Activated T-helper 1 cell treated with Interleukin-2 at 50 U/mL for 16 hours (primary cell): ENCODE measurements around the gene NOS2.
"Not testable (repeated sequence)": the region's sequence is repeated elsewhere in the genome, so short reads cannot be mapped to it uniquely, and the experiment has no call there.

Experiments used
- DNase-seq: peaks from one replicate; pipeline ENCODE4 v3.0.0-alpha.2; 2020; ENCODE audit warnings: low read depth

NOS2 gene

DNA sequence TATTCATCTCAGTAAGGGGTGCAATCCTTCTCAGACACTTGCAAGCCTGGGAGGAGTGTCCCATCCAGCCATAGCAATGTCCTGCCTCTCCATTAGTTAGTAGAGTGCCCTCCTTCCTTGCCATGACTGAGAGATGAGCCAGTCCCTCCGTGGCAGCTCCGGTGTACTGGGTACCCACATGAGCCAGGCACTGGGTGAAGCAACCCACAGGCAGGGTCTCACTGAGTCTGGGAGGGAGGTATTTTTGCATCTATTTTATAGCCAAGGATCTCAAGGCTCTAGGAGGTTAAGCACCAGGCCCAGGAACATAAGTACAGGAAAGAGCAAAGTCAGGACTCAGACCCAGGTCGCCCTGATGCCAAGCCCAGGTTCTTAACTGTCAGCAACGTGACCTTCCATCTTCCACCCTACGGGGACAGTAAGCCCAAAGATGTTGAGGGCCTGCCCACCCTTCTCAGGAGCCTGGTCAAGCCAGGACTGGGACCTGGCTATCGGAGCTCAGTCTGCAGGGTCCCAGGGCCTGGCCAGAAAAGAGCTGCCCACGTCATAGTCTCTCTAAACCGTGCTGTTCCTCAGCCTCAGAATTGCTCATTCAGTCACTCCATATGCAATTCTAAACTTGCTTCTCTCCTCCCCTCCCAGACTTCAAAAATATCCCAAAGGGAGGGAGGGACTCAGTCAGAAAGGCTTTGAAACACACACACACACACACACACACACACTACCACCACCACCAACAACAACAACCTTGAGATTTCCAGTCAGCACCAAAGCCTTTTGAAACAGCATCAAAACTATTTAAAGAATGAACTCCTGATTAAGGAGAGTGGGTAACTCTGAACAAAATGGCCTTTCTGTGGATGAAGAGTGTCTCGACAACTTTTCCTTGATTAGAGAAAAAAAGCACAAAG lies 16.6 kb downstream of the NOS2 start:
- DNase-seq = no peak

GRCh38 chr17:27782791-27783206 lies 17.5 kb downstream of the NOS2 start:
- no peak for DNase-seq

DNA sequence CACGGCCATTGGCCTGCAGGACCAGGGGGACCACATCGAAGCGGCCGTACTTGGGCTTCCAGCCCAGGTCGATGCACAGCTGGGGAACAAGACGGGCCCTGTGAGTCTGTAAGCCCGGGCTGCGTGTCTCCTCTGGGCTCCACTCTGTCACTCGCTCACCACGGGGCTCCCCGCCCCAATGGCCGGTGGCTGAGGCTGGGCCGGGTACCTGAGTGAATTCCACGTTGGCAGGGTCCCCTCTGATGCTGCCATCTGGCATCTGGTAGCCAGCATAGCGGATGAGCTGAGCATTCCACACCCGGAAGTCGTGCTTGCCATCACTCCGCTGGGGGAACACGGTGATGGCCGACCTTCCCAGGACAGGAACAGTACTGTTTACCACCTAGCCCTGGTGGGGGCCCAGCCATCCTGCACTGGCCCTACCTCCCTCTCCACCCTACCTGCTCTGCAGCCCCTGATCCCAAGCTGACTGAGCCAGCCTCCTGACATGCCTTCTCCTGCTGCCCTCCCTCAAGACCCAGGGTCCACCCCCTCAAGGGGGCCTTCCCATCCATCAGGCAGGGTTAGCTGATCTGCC lies 19.4 kb downstream of the NOS2 start:
- DNase-seq = no peak

- no peak for DNase-seq
These were observed 20.1 kb downstream of the NOS2 start for GRCh38 chr17:27780092-27780827.

GRCh38 chr17:27778183-27778582 lies 22.1 kb downstream of the NOS2 start:
- no peak for DNase-seq

DNA sequence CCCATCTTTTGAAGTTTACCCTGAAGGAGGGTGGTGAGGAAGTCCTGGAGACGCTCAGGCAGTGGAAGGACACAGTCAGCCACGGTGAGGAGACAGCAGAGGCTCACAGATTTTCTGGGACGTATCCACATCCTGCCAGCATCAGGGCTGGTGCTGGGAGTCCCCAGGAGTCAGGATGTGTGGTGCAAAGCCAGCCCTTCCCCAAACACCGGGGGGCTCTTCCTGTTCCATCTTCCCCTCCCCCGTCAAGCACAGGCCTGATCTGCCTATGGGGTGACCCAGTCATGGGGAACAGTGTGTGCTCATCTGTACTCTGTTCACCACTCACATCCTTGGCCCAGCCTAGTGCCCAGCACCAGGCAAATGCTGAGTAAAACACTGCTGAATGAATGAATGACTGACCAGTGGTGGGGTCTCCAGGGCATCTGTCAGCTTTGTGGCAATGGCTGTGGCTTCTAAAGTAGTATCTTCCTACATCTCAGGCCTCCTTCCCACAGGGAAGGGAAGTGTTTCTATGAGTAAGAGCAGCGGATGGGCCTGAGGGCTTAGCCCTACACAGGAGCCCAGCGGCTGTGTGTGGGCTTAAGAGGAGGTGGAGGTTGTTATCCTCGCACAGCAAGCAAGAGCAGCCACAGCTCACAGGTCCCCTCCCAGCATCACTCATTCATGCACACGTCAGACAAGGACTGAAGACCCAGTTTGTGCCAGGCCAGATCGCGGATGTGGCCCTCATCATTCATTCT lies 23.3 kb downstream of the NOS2 start:
- DNase-seq = no peak

DNA sequence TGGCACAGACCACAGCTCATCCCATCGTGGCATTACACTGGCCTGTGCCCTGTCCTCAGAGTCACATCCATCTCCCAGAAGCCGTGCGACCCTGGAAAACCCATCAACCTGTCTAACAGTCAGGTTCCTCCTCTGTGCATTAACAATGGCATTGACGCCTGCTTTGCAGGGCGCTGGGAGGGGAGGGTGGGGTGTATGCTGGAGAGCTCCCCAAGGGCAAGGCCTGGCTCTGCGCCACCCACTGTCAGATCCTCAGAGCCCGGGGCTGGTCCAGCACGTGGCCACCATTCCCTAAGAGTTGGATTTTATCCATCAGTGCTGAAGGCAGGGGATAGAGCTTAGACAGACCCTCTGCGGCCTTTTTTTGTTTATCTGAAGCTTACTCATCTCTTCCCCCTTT lies 28.7 kb downstream of the NOS2 start:
- DNase-seq = no peak

- DNase-seq = no peak
These were observed 29.5 kb downstream of the NOS2 start for GRCh38 chr17:27770877-27771276.

- no peak for DNase-seq
These were observed 31.4 kb downstream of the NOS2 start for GRCh38 chr17:27768858-27769410.

DNA sequence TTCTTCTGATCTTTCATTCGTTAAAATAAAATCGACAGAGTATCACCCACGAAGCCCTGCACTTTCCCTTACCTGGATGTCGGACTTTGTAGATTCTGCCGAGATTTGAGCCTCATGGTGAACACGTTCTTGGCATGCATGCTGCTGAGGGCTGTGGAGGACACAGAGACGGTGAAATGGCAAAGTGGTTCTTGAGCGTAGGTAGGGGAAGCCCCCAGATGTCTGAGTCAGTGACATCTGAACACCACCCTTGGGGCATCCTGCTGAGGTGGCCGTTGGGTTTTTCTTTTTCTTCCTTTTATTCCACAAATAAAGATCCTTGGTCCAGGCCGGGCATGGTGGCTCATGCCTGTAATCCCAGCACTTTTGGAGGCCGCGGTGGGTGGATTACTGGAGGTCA lies 33.9 kb downstream of the NOS2 start:
- no peak for DNase-seq

DNA sequence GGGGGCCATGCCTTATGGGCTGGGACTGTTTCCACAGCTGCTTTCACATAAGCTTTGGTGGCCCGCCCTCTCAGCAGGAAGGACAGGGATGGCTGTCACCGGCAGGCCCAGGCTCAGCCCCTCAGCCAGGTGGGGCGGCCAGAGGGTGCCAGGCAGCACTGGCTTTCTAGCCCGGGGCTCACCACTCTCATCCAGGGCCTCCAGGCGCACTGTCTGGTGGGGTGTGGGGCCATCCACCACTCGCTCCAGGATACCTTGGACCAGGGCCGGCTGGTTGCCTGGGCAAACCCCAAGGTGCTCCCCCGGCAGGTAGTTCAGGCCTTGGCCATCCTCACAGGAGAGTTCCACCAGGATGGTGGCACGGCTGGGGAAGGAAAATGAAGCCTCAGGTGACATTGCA lies 35.0 kb downstream of the NOS2 start:
- DNase-seq = no peak

DNA sequence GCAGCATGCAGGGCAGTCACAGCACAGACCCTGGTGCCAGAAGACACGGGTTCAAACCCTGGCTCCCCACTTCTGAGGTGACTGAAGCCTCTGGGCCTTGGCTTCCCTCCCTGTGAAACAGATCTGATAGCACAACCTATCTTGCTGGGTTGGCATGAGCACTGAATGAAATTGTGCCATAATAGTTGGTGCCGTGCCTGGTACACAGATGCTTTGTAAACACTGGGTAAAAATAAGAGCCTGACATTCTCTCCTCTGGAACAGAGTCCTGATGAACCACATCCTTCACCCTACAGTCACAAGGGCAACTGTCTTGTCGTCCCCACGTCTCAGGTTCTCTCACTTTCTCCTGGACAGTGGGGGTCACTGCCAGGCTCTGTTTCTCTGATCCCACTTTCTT lies 35.7 kb downstream of the NOS2 start:
- no peak for DNase-seq

- DNase-seq = no peak
These were observed 37.6 kb downstream of the NOS2 start for GRCh38 chr17:27762527-27763305.

GRCh38 chr17:27760931-27761330 lies 39.4 kb downstream of the NOS2 start:
- not testable (repeated sequence) for DNase-seq

DNA sequence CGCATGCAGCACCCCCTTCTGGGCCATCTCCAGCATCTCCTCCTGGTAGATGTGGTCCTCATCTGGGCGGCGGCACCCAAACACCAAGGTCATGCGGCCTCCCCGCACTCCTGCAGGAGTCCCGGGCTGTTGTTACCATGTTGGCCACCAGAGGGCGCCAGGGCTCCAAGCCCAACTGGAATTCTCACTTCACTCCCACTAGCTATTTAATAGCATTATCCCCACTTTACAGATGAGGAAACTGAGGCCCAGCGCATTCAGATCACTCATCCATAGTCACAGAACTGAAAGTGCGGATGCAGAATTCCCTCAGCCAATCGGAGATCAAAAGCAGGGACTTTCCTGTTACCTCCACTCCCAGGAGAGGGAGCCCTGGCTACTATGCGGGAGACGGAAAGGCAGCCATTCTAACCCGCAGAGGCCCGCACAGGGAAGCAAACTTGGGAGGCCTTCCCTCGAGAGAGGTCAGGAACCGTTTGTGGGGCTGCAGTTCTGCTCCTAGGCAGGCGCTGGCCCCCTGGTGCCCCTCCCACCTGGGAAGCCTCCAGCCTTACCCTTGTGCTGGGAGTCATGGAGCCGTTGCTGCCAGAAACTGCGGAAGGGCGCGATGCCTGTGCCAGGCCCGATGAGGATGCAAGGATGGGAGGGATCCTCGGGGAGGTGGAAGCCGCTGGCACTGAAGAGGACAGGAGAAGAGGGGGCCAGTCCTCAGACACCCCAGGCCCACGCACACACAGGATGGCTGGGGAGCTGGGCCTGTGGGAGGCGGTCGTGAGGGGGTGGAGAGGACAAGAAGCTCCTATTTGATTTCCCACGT lies 40.1 kb downstream of the NOS2 start:
- DNase-seq = peak; percentile 54

DNA sequence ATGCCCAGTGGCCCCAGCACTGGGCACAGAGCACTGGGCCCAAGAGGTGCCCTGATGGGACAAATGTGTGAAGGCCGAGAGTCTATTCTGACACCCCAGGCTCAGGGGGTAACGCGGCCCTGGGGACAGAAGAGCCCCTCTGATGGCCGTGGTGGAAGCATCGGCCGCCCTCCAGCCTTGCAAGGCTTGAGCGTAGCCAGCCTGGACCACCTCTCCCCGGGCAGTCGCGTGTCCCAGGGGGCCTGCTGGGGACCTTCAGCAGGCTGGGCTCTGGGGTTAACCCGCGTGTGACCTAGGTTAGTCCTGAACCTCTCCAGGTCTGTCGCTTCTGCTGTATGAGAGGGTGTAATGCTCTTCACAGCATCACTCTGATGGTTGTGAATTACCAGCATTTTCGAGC lies 40.8 kb downstream of the NOS2 start:
- no peak for DNase-seq

GRCh38 chr17:27756467-27757371 lies 43.6 kb downstream of the NOS2 start:
- DNase-seq = no peak

DNA sequence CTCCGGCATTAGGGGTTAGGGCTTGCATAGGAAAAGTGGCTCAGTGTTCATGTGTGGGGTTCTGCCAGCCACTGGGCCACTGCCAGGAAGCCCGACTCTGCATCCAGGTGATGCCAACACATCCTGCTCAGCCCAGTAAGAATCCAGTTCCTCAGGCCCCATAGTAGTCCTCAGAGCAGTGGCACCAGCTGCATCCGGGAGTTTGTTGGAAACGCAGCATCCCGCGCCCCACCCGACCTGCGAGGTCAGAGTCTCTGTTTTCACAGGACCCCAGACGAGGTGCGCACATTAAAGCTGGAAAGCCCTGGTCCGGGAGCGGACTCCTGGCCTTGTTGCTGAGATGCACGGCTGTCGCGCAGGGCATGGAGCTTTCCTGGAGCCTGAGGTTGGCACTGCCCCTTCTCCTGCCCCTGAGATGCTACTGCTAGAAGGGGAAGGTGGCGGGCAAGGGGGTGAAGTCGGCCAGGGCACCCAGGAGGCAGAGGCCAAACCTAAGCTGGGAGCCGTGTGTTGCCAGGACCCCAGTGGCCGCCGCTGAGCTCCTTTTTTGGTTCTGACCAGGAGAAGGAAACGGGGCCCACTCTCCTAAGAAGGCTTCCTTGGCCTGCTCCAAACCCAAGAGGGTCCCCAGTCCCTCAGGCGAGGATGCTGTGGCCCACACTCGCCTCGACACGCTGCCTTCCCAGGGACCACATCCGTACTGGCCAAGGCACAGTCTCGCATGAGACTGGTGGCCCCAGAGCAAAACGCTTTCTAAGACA lies 44.4 kb downstream of the NOS2 start:
- no peak for DNase-seq
